Measurements from ENCODE around the gene AASDH.
A peak's percentile ranks its signal among the peaks of the same experiment; 100 is the strongest.

AASDH gene

DNA sequence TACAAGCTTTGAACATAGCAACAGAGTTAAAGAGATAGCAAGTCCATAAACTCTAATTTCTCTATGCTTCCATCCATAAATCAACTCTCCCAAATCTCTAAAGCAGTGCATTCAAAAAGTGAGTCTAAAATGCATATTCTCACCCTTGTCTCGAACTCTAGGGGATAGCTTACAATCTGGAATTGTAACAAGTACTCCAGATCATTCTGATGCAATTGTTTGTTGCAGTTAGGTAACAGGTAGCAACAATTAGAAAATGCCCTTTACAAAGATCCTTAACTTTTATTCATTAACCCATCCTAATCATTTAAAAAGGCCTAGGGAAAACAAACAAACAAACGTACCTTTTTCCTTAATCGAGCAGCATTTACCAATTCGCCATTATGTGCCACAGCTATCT, 18.9 kb upstream of the AASDH start:
- Mint-ChIP-seq H3K27ac (no peak overlapping the region), H3K4me3 (no peak overlapping the region), H3K27me3 (ENCODE audit: low read depth, poor library complexity) (no peaks in the 10 kb centered on the region), H3K36me3 (ENCODE audit: low read depth) (peaks cover 44% of the 10 kb centered on the region), H3K4me1 (peaks cover 25% of the 10 kb centered on the region), H3K9me3 (no peaks in the 10 kb centered on the region)
- DNase-seq, result no peak
- TF ChIP-seq, protein P1, sequence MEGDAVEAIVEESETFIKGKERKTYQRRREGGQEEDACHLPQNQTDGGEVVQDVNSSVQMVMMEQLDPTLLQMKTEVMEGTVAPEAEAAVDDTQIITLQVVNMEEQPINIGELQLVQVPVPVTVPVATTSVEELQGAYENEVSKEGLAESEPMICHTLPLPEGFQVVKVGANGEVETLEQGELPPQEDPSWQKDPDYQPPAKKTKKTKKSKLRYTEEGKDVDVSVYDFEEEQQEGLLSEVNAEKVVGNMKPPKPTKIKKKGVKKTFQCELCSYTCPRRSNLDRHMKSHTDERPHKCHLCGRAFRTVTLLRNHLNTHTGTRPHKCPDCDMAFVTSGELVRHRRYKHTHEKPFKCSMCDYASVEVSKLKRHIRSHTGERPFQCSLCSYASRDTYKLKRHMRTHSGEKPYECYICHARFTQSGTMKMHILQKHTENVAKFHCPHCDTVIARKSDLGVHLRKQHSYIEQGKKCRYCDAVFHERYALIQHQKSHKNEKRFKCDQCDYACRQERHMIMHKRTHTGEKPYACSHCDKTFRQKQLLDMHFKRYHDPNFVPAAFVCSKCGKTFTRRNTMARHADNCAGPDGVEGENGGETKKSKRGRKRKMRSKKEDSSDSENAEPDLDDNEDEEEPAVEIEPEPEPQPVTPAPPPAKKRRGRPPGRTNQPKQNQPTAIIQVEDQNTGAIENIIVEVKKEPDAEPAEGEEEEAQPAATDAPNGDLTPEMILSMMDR (IDR thresholded peaks at IDR 0.05), result no peak

DNA sequence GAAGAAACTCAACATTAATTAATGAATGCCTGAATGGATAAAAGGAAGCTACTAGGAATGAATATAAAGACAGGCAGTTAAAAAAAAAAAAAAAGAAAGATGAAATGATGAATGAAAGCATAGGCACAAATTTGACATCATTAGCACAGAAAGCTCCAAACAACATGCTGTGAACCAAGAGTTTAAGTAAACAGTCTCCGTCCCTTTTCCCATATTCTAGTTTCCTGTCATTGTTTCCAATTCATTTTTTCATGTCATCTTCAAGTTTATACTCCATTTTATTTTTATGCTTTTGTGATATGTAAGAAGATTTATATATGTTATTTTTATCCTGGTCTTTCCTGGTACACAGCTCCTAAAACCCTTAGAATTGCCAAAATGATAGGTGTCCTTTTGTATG, 17.7 kb upstream of the AASDH start:
- DNase-seq, result no peak
- H3K36me3 Mint-ChIP-seq (ENCODE audit: low read depth), result peaks cover 53% of the 10 kb centered on the region
- peak overlapping the region; percentile 11 for H3K27ac Mint-ChIP-seq
- H3K9me3 Mint-ChIP-seq, result no peaks in the 10 kb centered on the region
- TF ChIP-seq, protein P1 (IDR thresholded peaks at IDR 0.05), result no peak
- peaks cover 14% of the 10 kb centered on the region for H3K4me1 Mint-ChIP-seq
- no peaks in the 10 kb centered on the region for H3K27me3 Mint-ChIP-seq (ENCODE audit: low read depth, poor library complexity)
- H3K4me3 Mint-ChIP-seq, result no peak overlapping the region

DNA sequence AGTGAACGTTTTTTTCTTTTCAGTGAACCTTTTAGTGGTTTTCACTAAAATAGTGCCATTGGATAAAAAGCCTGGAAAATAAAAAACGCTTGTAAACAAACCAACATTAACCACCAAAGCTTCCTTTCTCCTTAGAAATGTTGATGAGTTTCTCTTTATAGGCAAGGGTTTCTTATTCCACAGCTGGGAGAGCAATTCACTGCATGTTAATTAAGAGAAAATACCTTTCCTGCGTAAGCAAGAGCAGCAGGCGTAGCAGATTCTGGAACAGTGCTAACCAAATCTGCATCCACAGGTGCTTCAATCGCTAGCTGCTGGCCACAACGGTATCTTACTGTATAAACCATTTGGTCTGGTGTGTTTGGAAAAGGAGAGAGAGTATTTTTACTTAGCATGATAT, 13.3 kb upstream of the AASDH start:
- DNase-seq, result no peak
- Mint-ChIP-seq H3K9me3 (no peaks in the 10 kb centered on the region), H3K27ac (no peak overlapping the region), H3K27me3 (ENCODE audit: low read depth, poor library complexity) (peaks cover 2% of the 10 kb centered on the region), H3K4me3 (no peak overlapping the region), H3K4me1 (no peaks in the 10 kb centered on the region), H3K36me3 (ENCODE audit: low read depth) (peaks cover 42% of the 10 kb centered on the region)
- TF ChIP-seq, protein P1 (IDR thresholded peaks at IDR 0.05), result no peak

DNA sequence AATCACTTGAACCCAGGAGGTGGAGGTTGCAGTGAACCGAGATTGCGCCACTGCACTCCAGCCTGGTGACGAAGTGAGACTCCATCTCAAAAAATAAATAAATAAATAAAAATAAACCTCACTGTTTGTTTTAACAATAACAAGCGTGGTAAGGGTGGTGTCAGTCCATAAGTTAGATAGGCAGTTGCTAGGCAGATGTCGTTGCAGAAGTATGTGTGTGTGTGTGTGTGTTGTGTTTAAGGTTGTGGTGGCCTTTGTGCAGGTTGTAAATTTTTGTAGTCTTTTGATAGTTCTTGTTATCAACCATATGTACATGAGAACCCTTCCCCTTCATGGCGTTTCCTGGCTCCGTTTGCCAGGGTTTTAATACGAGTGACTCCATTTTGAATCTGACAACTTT, 4.0 kb upstream of the AASDH start:
- no peak overlapping the region for H3K4me3 Mint-ChIP-seq

DNA sequence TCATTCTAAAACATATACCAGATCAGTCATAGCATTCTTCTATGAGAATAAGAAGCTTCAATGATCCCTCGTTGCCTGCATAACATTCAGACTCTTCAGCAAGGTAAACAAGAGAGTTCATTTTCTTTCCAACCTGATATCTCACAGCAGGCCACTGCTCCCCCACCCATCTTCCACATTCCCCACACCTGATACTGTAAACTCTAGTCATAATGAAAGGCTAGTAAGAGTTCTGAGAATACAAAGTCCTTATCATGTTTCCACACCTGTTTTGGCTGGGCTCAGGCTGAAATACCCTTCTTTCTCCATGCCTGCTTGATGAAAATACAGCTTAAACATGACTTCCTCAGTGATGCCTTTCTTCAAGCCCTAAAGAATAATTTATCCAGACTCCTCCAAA, 2.3 kb upstream of the AASDH start:
- DNase-seq, result no peak
- peaks cover 4% of the 10 kb centered on the region for H3K9me3 Mint-ChIP-seq
- H3K36me3 Mint-ChIP-seq (ENCODE audit: low read depth), result peaks cover 14% of the 10 kb centered on the region
- H3K4me3 Mint-ChIP-seq, result peak overlapping the region; percentile 92
- peak overlapping the region; percentile 92 for H3K27ac Mint-ChIP-seq
- no peaks in the 10 kb centered on the region for H3K27me3 Mint-ChIP-seq (ENCODE audit: low read depth, poor library complexity)
- TF ChIP-seq, protein P1 (IDR thresholded peaks at IDR 0.05), result no peak
- H3K4me1 Mint-ChIP-seq, result peaks cover 40% of the 10 kb centered on the region

More for the DNA sequence above, 4.0 kb upstream of the AASDH start:
- no peak overlapping the region for H3K27ac Mint-ChIP-seq
- H3K9me3 Mint-ChIP-seq, result peaks cover 4% of the 10 kb centered on the region
- TF ChIP-seq, protein P1 (IDR thresholded peaks at IDR 0.05), result no peak
- H3K36me3 Mint-ChIP-seq (ENCODE audit: low read depth), result peaks cover 16% of the 10 kb centered on the region
- H3K4me1 Mint-ChIP-seq, result peaks cover 40% of the 10 kb centered on the region
- H3K27me3 Mint-ChIP-seq (ENCODE audit: low read depth, poor library complexity), result no peaks in the 10 kb centered on the region
- DNase-seq, result no peak

DNA sequence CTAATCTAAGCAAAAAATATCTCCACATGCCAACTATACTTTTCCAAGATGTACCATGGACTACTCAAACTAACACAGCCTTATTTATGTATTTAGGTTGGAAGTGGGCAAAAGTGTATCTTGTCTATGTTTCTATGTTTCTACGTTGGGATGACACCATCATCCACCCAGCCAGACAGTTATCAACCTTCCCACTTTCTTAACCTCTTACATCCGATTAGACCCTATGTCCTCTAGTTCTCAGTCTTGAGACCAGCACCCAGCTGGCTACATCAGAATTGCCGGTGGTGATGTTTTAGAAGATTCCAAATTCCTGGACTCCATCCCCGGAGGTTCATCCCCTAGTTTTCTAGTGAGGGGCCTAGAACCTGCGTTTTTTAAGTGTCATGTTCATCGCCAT, 1.0 kb upstream of the AASDH start:
- H3K9me3 Mint-ChIP-seq, result peaks cover 4% of the 10 kb centered on the region
- peak overlapping the region; percentile 92 for H3K4me3 Mint-ChIP-seq
- H3K4me1 Mint-ChIP-seq, result peaks cover 47% of the 10 kb centered on the region
- H3K27ac Mint-ChIP-seq, result peak overlapping the region; percentile 64
- DNase-seq, result no peak
- TF ChIP-seq, protein P1 (IDR thresholded peaks at IDR 0.05), result no peak
- no peaks in the 10 kb centered on the region for H3K27me3 Mint-ChIP-seq (ENCODE audit: low read depth, poor library complexity)
- peaks cover 21% of the 10 kb centered on the region for H3K36me3 Mint-ChIP-seq (ENCODE audit: low read depth)
